ENCODE data around the gene ABCG5.

- TF ChIP-seq, protein P1, sequence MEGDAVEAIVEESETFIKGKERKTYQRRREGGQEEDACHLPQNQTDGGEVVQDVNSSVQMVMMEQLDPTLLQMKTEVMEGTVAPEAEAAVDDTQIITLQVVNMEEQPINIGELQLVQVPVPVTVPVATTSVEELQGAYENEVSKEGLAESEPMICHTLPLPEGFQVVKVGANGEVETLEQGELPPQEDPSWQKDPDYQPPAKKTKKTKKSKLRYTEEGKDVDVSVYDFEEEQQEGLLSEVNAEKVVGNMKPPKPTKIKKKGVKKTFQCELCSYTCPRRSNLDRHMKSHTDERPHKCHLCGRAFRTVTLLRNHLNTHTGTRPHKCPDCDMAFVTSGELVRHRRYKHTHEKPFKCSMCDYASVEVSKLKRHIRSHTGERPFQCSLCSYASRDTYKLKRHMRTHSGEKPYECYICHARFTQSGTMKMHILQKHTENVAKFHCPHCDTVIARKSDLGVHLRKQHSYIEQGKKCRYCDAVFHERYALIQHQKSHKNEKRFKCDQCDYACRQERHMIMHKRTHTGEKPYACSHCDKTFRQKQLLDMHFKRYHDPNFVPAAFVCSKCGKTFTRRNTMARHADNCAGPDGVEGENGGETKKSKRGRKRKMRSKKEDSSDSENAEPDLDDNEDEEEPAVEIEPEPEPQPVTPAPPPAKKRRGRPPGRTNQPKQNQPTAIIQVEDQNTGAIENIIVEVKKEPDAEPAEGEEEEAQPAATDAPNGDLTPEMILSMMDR (IDR thresholded peaks at IDR 0.05) = no peak
- TF ChIP-seq POLR2A (IDR thresholded peaks at IDR 0.05) = no peak
Observed at GRCh38 chr2:43879261-43879660, 40.6 kb upstream of the ABCG5 start.

All from adrenal gland (tissue), 5 donors.